IMR-90 (cell line): ENCODE data around the gene MARCHF3. TPM values are rescaled to one million over a fixed set of nuclear protein-coding genes. Genes with fewer than 3 reads are reported as not detected.

ENCODE experiments used
- ATAC-seq: fragments of 200-7000 bp; cut with Tn5 transposase; 2 replicates; pipeline ENCODE4 v1.9.1; 2020; ENCODE audit warnings: low read depth, mild to moderate bottlenecking, moderate library complexity
- BruUV-seq: library from RNA; stranded (reverse); fragments of 400-500 nt; replicated peaks from 2 replicates; lab custom pipeline; 2021; lab: Mats Ljungman, UMichigan
- CTCF ChIA-PET: fragments of 300-600 bp; formaldehyde crosslinking; extraction: SDS; loops from one replicate; lab custom pipeline; 2021; ENCODE audit warnings: antibody characterized with exemption; lab: Yijun Ruan, JAX
- POLR2A ChIA-PET: fragments of 300-600 bp; sonication (Branson Sonifier 250); formaldehyde crosslinking; loops from one replicate; lab custom pipeline; 2022; ENCODE audit warnings: antibody characterized with exemption; ENCODE audit not compliant: unreplicated experiment; lab: Charles Lee
- DNase-seq: peaks from one replicate; pipeline ENCODE4 v3.0.0; 2013
- H2AFZ ChIP-seq: replicated peaks from 2 replicates; pipeline ENCODE3; 2013; ENCODE audit warnings: low read length, mild to moderate bottlenecking; ENCODE audit not compliant: poor library complexity
- H2AK5ac ChIP-seq: 2 replicates; pipeline ENCODE4 v1.6.1; 2013; ENCODE audit warnings: low read depth, low read length, inconsistent platforms
- H2AK9ac ChIP-seq: replicated peaks from 2 replicates; pipeline ENCODE3; 2013; ENCODE audit warnings: mild to moderate bottlenecking, low read depth, low read length, moderate library complexity; ENCODE audit not compliant: poor library complexity
- H2BK120ac ChIP-seq: 2 replicates; pipeline ENCODE4 v1.6.1; 2013; ENCODE audit warnings: low read depth, low read length, inconsistent platforms
- H2BK15ac ChIP-seq: 3 replicates; pipeline ENCODE4 v1.6.1; 2013; ENCODE audit warnings: low read depth, low read length, inconsistent platforms
- H2BK20ac ChIP-seq: 2 replicates; pipeline ENCODE4 v1.6.1; 2013; ENCODE audit warnings: low read depth, mild to moderate bottlenecking, inconsistent platforms, low read length, moderate library complexity
- H2BK5ac ChIP-seq: 2 replicates; pipeline ENCODE4 v1.6.1; 2013; ENCODE audit warnings: mild to moderate bottlenecking, low read depth, low read length, inconsistent platforms; ENCODE audit not compliant: poor library complexity, severe bottlenecking
- H3K14ac ChIP-seq: replicated peaks from 2 replicates; pipeline ENCODE4 v1.6.1; 2013; ENCODE audit warnings: low read depth, low read length, inconsistent platforms
- H3K18ac ChIP-seq: 2 replicates; pipeline ENCODE4 v1.6.1; 2013; ENCODE audit warnings: low read depth, low read length, control low read depth
- H3K23ac ChIP-seq: 2 replicates; pipeline ENCODE4 v1.6.1; 2013; ENCODE audit warnings: low read depth, low read length, inconsistent platforms
- H3K27ac ChIP-seq: 2 replicates; pipeline ENCODE4 v1.5.1; 2013; ENCODE audit warnings: mild to moderate bottlenecking, control low read depth, low read length; ENCODE audit not compliant: insufficient read depth
- H3K27me3 ChIP-seq: 2 replicates; pipeline ENCODE4 v1.6.1; 2013; ENCODE audit warnings: low read length; ENCODE audit not compliant: control insufficient read depth, insufficient read depth
- H3K36me3 ChIP-seq: 2 replicates; pipeline ENCODE4 v1.6.1; 2013; ENCODE audit warnings: low read length, mixed read lengths; ENCODE audit not compliant: control insufficient read depth, insufficient read depth
- H3K4ac ChIP-seq: 2 replicates; pipeline ENCODE4 v1.6.1; 2013; ENCODE audit warnings: low read depth, low read length, inconsistent platforms
- H3K4me1 ChIP-seq: 2 replicates; pipeline ENCODE4 v1.6.1; 2013; ENCODE audit warnings: low read length, mixed read lengths; ENCODE audit not compliant: control insufficient read depth, insufficient read depth
- H3K4me2 ChIP-seq: 2 replicates; pipeline ENCODE4 v1.6.1; 2013; ENCODE audit warnings: low read depth, mild to moderate bottlenecking, control low read depth, low read length, moderate library complexity
- H3K4me3 ChIP-seq: 2 replicates; pipeline ENCODE4 v1.5.1; 2013; ENCODE audit warnings: low read depth, mild to moderate bottlenecking, control low read depth, low read length, moderate library complexity; ENCODE audit not compliant: insufficient read depth
- H3K56ac ChIP-seq: 2 replicates; pipeline ENCODE4 v1.6.1; 2013; ENCODE audit warnings: low read length, inconsistent platforms; ENCODE audit not compliant: insufficient read depth; ENCODE audit errors: extremely low read depth
- H3K79me1 ChIP-seq, 2 experiments: 2 replicates each; pipeline ENCODE4 v1.6.1; 2013; ENCODE audit warnings: low read length in 2 of 2, inconsistent platforms in 1 of 2, low read depth in 1 of 2
- H3K9ac ChIP-seq: 2 replicates; pipeline ENCODE4 v1.6.1; 2013; ENCODE audit warnings: low read depth, low read length, control low read depth
- H3K9me1 ChIP-seq: 2 replicates; pipeline ENCODE4 v1.6.1; 2013; ENCODE audit warnings: low read length, inconsistent platforms; ENCODE audit not compliant: insufficient read depth
- H3K9me3 ChIP-seq: 2 replicates; pipeline ENCODE4 v1.6.1; 2013; ENCODE audit warnings: low read length; ENCODE audit not compliant: control insufficient read depth, insufficient read depth
- H4K20me1 ChIP-seq: 2 replicates; pipeline ENCODE4 v1.6.1; 2013; ENCODE audit warnings: low read length, inconsistent platforms; ENCODE audit not compliant: insufficient read depth
- H4K5ac ChIP-seq: 2 replicates; pipeline ENCODE4 v1.6.1; 2013; ENCODE audit warnings: mild to moderate bottlenecking, low read depth, low read length, control low read depth
- H4K8ac ChIP-seq, 2 experiments: 2 replicates each; pipeline ENCODE4 v1.6.1; 2013; ENCODE audit warnings: low read depth in 2 of 2, low read length in 2 of 2, control low read depth in 1 of 2, inconsistent platforms in 1 of 2
- H4K91ac ChIP-seq: 2 replicates; pipeline ENCODE4 v1.6.1; 2013; ENCODE audit warnings: low read depth, low read length, inconsistent platforms; ENCODE audit not compliant: insufficient read depth
- BHLHE40 ChIP-seq: fragments of 150-350 bp; IDR thresholded peaks from 2 replicates; pipeline ENCODE4 v1.6.1; 2016; ENCODE audit warnings: mild to moderate bottlenecking, low read depth, low read length
- CEBPB ChIP-seq: IDR thresholded peaks from 2 replicates; pipeline ENCODE4 v1.6.1; 2012; ENCODE audit warnings: low read depth, low read length, improper control_type of control experiment
- CHD1 ChIP-seq: IDR thresholded peaks from 2 replicates; pipeline ENCODE4 v1.6.1; 2012; ENCODE audit warnings: low read depth, low read length, improper control_type of control experiment
- CTCF ChIP-seq: conservative IDR thresholded peaks from 2 replicates; pipeline ENCODE4 v1.5.1; 2012; ENCODE audit warnings: mild to moderate bottlenecking, low read depth, low read length, improper control_type of control experiment
- FOS ChIP-seq: fragments of 150-350 bp; IDR thresholded peaks from 2 replicates; pipeline ENCODE4 v1.6.1; 2016; ENCODE audit warnings: low read depth, low read length
- MAFK ChIP-seq: IDR thresholded peaks from 2 replicates; pipeline ENCODE4 v1.6.1; 2012; ENCODE audit warnings: low read depth, low read length, improper control_type of control experiment
- MAZ ChIP-seq: IDR thresholded peaks from 2 replicates; pipeline ENCODE4 v1.6.1; 2012; ENCODE audit warnings: low read depth, mild to moderate bottlenecking, low read length, improper control_type of control experiment, moderate library complexity, borderline replicate concordance
- MXI1 ChIP-seq: IDR thresholded peaks from 2 replicates; pipeline ENCODE4 v1.6.1; 2012; ENCODE audit warnings: low read depth, mild to moderate bottlenecking, low read length, moderate library complexity, borderline replicate concordance
- NFE2L2 ChIP-seq: fragments of 150-350 bp; IDR thresholded peaks from 2 replicates; pipeline ENCODE4 v1.6.1; 2016; ENCODE audit warnings: low read depth, mild to moderate bottlenecking, low read length
- POLR2A ChIP-seq: IDR thresholded peaks from 2 replicates; pipeline ENCODE4 v1.6.1; 2012; ENCODE audit warnings: mild to moderate bottlenecking, low read depth, low read length
- RAD21 ChIP-seq: IDR thresholded peaks from 2 replicates; pipeline ENCODE4 v1.6.1; 2012; ENCODE audit warnings: low read length, improper control_type of control experiment
- RCOR1 ChIP-seq: IDR thresholded peaks from 2 replicates; pipeline ENCODE4 v1.6.1; 2012; ENCODE audit warnings: mild to moderate bottlenecking, low read length, improper control_type of control experiment; ENCODE audit not compliant: insufficient replicate concordance
- RFX5 ChIP-seq: IDR thresholded peaks from 2 replicates; pipeline ENCODE4 v1.8.0; 2012; ENCODE audit warnings: low read depth, mild to moderate bottlenecking, low read length, moderate library complexity
- SMC3 ChIP-seq: fragments of 150-350 bp; IDR thresholded peaks from 2 replicates; pipeline ENCODE4 v1.6.1; 2016; ENCODE audit warnings: low read depth, mild to moderate bottlenecking, antibody characterized with exemption, low read length, moderate library complexity
- USF2 ChIP-seq: fragments of 150-350 bp; IDR thresholded peaks from 2 replicates; pipeline ENCODE4 v1.6.1; 2017; ENCODE audit warnings: mild to moderate bottlenecking, antibody characterized with exemption, low read length, low read depth
- WGBS, 2 experiments: methylation state at CpG; one replicate each; pipeline versions ENCODE4 v1.1.5 to v1.1.7; 2013; ENCODE audit warnings: missing lambda C conversion rate in 2 of 2; ENCODE audit not compliant: insufficient read length in 1 of 2; ENCODE audit errors: extremely low coverage in 2 of 2; 5-methylcytosine and 5-hydroxymethylcytosine counted together
- dilution Hi-C: fragments of 300-500 bp; cut with HindIII; formaldehyde crosslinking; loops from one replicate; pipeline ENCODE4 v1.14.3; 2018; ENCODE audit warnings: low sequenced_read_pairs; ENCODE audit not compliant: unreplicated experiment
- in situ Hi-C: fragments of 300-500 bp; cut with MboI; formaldehyde crosslinking; loops from 3 replicates; pipeline ENCODE4 v1.14.3; 2019; ENCODE audit warnings: low sequenced_read_pairs, inconsistent platforms, mixed read lengths
- intact Hi-C: fragments of 100-400 bp; cut with micrococcal nuclease; formaldehyde crosslinking; loops from 2 replicates; pipeline ENCODE4 v1.10.0; 2022
- polyA plus RNA-seq, 3 experiments: library from polyadenylated mRNA; depleted of rRNA; stranded (reverse); fragments of >200 nt; gene quantifications; 2 replicates each; pipeline ENCODE4 v1.2.3, GENCODE V29; 2012; ENCODE audit warnings: low replicate concordance in 1 of 3
- total RNA-seq: library from RNA; depleted of rRNA; stranded (reverse); fragments of >200 nt; gene quantifications from 2 replicates; pipeline ENCODE4 v1.2.3, GENCODE V29; 2012
- TF ChIP-seq, protein P1 (sequence below): fragments of 150-350 bp; IDR thresholded peaks from 2 replicates; pipeline ENCODE4 v1.6.1; 2016; ENCODE audit warnings: low read depth, mild to moderate bottlenecking, low read length, moderate library complexity, borderline replicate concordance

The MARCHF3 gene
- total and polyA plus RNA-seq, 2 of the 4 experiments (the other 2 are of a cell fraction) = 11.2 to 18.8 TPM

DNA sequence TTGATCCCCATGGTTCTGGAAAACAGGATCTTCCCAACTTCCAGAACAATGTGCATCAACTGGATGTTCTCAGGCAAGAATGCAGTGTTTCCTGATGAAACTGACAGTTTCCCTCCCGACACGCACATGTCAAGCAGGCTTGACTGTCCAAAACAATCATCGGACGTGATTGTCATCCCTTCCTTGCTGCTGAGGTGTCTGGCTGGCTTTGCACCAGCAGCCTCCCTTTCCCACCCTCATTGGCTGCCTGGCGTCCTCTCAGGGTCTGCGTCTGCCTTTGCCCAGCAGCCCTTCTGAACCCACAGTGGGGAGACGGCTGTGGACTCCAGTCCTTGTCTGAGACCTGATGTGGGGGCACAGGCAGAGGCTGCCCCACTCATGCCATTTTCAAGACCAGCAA, 110.8 kb downstream of the MARCHF3 start:
- Histone ChIP-seq H2AFZ (no peak overlapping the region), H2BK20ac (no peak overlapping the region), H3K79me1 (peaks cover 12 to 15% of the 10 kb centered on the region in 2 experiments; a peak in 3 of 4 replicates), H3K4me3 (no peak overlapping the region), H3K4ac (no peak overlapping the region), H3K18ac (no peak overlapping the region), H3K9me3 (no peaks in the 10 kb centered on the region), H3K27ac (no peak overlapping the region), H4K8ac (no peak overlapping the region), H2BK120ac (no peak overlapping the region), H3K23ac (no peak overlapping the region), H2AK5ac (no peak overlapping the region), H3K56ac (no peak overlapping the region), H3K27me3 (no peaks in the 10 kb centered on the region), H3K4me2 (no peak overlapping the region), H2BK15ac (no peak overlapping the region), H3K14ac (no peak overlapping the region), H4K20me1 (no peaks in the 10 kb centered on the region), H4K5ac (no peak overlapping the region), H4K91ac (no peak overlapping the region), H3K36me3 (no peaks in the 10 kb centered on the region), H3K4me1 (peaks cover 2% of the 10 kb centered on the region), H3K9me1 (peaks cover 8% of the 10 kb centered on the region), H2AK9ac (no peak overlapping the region), H3K9ac (no peak overlapping the region), H2BK5ac (no peak overlapping the region)
- in situ Hi-C loops (no loop called here), dilution Hi-C loops (no loop called here), intact Hi-C loops (no loop called here)
- TF ChIP-seq BHLHE40 (no peak), MAZ (no peak), NFE2L2 (no peak), CHD1 (no peak), CEBPB (no peak), FOS (no peak), CTCF (no peak), RAD21 (no peak), USF2 (no peak), RCOR1 (no peak), SMC3 (no peak), RFX5 (no peak), MAFK (no peak), MXI1 (no peak), POLR2A (no peak)
- TF ChIP-seq, protein P1, sequence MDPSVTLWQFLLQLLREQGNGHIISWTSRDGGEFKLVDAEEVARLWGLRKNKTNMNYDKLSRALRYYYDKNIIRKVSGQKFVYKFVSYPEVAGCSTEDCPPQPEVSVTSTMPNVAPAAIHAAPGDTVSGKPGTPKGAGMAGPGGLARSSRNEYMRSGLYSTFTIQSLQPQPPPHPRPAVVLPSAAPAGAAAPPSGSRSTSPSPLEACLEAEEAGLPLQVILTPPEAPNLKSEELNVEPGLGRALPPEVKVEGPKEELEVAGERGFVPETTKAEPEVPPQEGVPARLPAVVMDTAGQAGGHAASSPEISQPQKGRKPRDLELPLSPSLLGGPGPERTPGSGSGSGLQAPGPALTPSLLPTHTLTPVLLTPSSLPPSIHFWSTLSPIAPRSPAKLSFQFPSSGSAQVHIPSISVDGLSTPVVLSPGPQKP = no peak
- ChIA-PET CTCF (no interaction called here), POLR2A (no interaction called here)
- BruUV-seq = no TSS peak
- WGBS, 2 experiments = 76% methylated on average over 5 of the region's 7 CpGs; no CpG with 5 or more reads in 1 of the 2 experiments
- DNase-seq (no peak), ATAC-seq (no peak)
